GM23338 (cell line): ENCODE data around the gene SLC25A48.

Experiments used
- CREB1 ChIP-seq: fragments of 250-450 bp; sonication (Bioruptor Pico); IDR thresholded peaks from 2 replicates; pipeline ENCODE4 v1.5.0; 2020; ENCODE audit warnings: low read depth, mild to moderate bottlenecking, moderate library complexity
- EZH2 ChIP-seq: fragments of 200-600 bp; sonication (generic); IDR thresholded peaks from one replicate; pipeline ENCODE4 v1.8.0; 2017; ENCODE audit warnings: antibody characterized with exemption, mild to moderate bottlenecking, low read depth; ENCODE audit not compliant: unreplicated experiment
- JUNB ChIP-seq: IDR thresholded peaks from one replicate; pipeline ENCODE4 v1.6.1; 2016; ENCODE audit warnings: antibody characterized with exemption; ENCODE audit not compliant: unreplicated experiment
- NANOG ChIP-seq: IDR thresholded peaks from 2 replicates; pipeline ENCODE4 v1.6.1; 2016; ENCODE audit warnings: antibody characterized with exemption, borderline replicate concordance
- POLR2AphosphoS5 ChIP-seq: IDR thresholded peaks from 2 replicates; pipeline ENCODE4 v1.6.1; 2016; ENCODE audit warnings: antibody characterized with exemption, low read depth
- TF ChIP-seq, protein P1 (sequence below): IDR thresholded peaks from 2 replicates; pipeline ENCODE4 v1.6.1; 2016; ENCODE audit warnings: antibody characterized with exemption
- TF ChIP-seq, protein P2 (sequence below), 2 experiments: fragments of 200-600 bp in 1 of 2; sonication (generic) in 1 of 2; conservative IDR thresholded peaks; 2 replicates each; pipeline versions ENCODE4 v1.5.1 to v1.6.1; 2016 to 2017; ENCODE audit warnings: antibody characterized with exemption in 2 of 2, low read depth in 2 of 2, mild to moderate bottlenecking in 2 of 2, moderate library complexity in 1 of 2
- TF ChIP-seq, protein P3 (sequence below): IDR thresholded peaks from one replicate; pipeline ENCODE4 v1.6.1; 2018; ENCODE audit warnings: antibody characterized with exemption; ENCODE audit not compliant: unreplicated experiment

DNA sequence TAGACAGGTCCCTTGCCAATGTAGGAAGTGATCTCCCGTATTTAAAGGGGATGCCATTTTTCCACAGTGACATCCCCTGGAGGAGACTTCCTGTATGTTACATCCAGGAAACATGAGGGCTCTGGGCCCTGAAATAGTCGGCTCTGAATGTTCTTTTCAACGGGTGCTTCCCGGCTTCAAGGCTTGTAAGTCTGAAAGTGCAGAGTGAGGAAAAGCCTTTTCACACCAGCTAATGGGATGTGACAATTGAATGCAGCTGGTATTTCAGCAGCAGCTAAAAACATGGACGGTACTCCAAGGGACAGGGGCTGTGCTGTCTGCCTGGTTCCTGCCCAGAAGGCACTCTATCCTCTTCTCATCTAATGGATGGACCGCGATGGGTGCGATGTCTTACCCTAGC lies 59.8 kb downstream of the SLC25A48 start:
- TF ChIP-seq EZH2, result no peak
- TF ChIP-seq, protein P1, sequence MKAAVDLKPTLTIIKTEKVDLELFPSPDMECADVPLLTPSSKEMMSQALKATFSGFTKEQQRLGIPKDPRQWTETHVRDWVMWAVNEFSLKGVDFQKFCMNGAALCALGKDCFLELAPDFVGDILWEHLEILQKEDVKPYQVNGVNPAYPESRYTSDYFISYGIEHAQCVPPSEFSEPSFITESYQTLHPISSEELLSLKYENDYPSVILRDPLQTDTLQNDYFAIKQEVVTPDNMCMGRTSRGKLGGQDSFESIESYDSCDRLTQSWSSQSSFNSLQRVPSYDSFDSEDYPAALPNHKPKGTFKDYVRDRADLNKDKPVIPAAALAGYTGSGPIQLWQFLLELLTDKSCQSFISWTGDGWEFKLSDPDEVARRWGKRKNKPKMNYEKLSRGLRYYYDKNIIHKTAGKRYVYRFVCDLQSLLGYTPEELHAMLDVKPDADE, result no peak
- TF ChIP-seq, protein P2, sequence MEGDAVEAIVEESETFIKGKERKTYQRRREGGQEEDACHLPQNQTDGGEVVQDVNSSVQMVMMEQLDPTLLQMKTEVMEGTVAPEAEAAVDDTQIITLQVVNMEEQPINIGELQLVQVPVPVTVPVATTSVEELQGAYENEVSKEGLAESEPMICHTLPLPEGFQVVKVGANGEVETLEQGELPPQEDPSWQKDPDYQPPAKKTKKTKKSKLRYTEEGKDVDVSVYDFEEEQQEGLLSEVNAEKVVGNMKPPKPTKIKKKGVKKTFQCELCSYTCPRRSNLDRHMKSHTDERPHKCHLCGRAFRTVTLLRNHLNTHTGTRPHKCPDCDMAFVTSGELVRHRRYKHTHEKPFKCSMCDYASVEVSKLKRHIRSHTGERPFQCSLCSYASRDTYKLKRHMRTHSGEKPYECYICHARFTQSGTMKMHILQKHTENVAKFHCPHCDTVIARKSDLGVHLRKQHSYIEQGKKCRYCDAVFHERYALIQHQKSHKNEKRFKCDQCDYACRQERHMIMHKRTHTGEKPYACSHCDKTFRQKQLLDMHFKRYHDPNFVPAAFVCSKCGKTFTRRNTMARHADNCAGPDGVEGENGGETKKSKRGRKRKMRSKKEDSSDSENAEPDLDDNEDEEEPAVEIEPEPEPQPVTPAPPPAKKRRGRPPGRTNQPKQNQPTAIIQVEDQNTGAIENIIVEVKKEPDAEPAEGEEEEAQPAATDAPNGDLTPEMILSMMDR (conservative IDR thresholded peaks at IDR 0.05; ENCODE audit: low read depth in 2 of 2), result no peak
- TF ChIP-seq, protein P3, sequence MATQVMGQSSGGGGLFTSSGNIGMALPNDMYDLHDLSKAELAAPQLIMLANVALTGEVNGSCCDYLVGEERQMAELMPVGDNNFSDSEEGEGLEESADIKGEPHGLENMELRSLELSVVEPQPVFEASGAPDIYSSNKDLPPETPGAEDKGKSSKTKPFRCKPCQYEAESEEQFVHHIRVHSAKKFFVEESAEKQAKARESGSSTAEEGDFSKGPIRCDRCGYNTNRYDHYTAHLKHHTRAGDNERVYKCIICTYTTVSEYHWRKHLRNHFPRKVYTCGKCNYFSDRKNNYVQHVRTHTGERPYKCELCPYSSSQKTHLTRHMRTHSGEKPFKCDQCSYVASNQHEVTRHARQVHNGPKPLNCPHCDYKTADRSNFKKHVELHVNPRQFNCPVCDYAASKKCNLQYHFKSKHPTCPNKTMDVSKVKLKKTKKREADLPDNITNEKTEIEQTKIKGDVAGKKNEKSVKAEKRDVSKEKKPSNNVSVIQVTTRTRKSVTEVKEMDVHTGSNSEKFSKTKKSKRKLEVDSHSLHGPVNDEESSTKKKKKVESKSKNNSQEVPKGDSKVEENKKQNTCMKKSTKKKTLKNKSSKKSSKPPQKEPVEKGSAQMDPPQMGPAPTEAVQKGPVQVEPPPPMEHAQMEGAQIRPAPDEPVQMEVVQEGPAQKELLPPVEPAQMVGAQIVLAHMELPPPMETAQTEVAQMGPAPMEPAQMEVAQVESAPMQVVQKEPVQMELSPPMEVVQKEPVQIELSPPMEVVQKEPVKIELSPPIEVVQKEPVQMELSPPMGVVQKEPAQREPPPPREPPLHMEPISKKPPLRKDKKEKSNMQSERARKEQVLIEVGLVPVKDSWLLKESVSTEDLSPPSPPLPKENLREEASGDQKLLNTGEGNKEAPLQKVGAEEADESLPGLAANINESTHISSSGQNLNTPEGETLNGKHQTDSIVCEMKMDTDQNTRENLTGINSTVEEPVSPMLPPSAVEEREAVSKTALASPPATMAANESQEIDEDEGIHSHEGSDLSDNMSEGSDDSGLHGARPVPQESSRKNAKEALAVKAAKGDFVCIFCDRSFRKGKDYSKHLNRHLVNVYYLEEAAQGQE, result no peak
- TF ChIP-seq POLR2AphosphoS5, result no peak
- no peak for TF ChIP-seq CREB1 (CRISPR knock-in tag)
- no peak for TF ChIP-seq JUNB
- TF ChIP-seq NANOG, result no peak
